ENCODE results near the gene SLC5A11.

- no peak for TF ChIP-seq CTCF (IDR thresholded peaks at IDR 0.05)
- no peak for TF ChIP-seq POLR2AphosphoS5 (IDR thresholded peaks at IDR 0.05)
- no peak for TF ChIP-seq POLR2A (IDR thresholded peaks at IDR 0.05; ENCODE audit: low read depth)
Observed at GRCh38 chr16:24935336-24935735, 89.6 kb downstream of the SLC5A11 start.
